NCI-H146 treated with DMSO at 0.1 percent for 48 hours (cell line): ENCODE results near the gene PPFIBP2.

Experiments
- DNase-seq: peaks from one replicate; lab custom pipeline; 2025; ENCODE audit not compliant: unreplicated experiment; lab: John Stamatoyannopoulos, UW

Gene PPFIBP2

GRCh38 chr11:7524462-7525235, 10.8 kb downstream of the PPFIBP2 start:
- DNase-seq: no peak

GRCh38 chr11:7525424-7525823, 11.6 kb downstream of the PPFIBP2 start:
- no peak for DNase-seq

GRCh38 chr11:7527029-7527428, 13.2 kb downstream of the PPFIBP2 start:
- no peak for DNase-seq

- DNase-seq: no peak
Measured at GRCh38 chr11:7528514-7529049, 14.8 kb downstream of the PPFIBP2 start.

GRCh38 chr11:7530013-7530640, 16.3 kb downstream of the PPFIBP2 start:
- DNase-seq: no peak

- no peak for DNase-seq
Measured at GRCh38 chr11:7531011-7531410, 17.2 kb downstream of the PPFIBP2 start.

- DNase-seq: no peak
Measured at GRCh38 chr11:7532405-7533145, 18.8 kb downstream of the PPFIBP2 start.

GRCh38 chr11:7533199-7534041, 19.6 kb downstream of the PPFIBP2 start:
- no peak for DNase-seq

GRCh38 chr11:7534042-7534378, 20.2 kb downstream of the PPFIBP2 start:
- DNase-seq: no peak

- DNase-seq: no peak
Measured at GRCh38 chr11:7536100-7536499, 22.3 kb downstream of the PPFIBP2 start.

GRCh38 chr11:7537265-7537664, 23.5 kb downstream of the PPFIBP2 start:
- DNase-seq: no peak

GRCh38 chr11:7538031-7538430, 24.2 kb downstream of the PPFIBP2 start:
- DNase-seq: no peak

- DNase-seq: no peak
Measured at GRCh38 chr11:7538466-7539454, 25.0 kb downstream of the PPFIBP2 start.

GRCh38 chr11:7540830-7541555, 27.2 kb downstream of the PPFIBP2 start:
- DNase-seq: no peak

GRCh38 chr11:7543302-7543701, 29.5 kb downstream of the PPFIBP2 start:
- no peak for DNase-seq

GRCh38 chr11:7544021-7544420, 30.2 kb downstream of the PPFIBP2 start:
- no peak for DNase-seq

GRCh38 chr11:7545611-7546010, 31.8 kb downstream of the PPFIBP2 start:
- DNase-seq: no peak

GRCh38 chr11:7546324-7546791, 32.6 kb downstream of the PPFIBP2 start:
- DNase-seq: no peak

- DNase-seq: no peak
Measured at GRCh38 chr11:7547687-7548086, 33.9 kb downstream of the PPFIBP2 start.
